GM19023 (cell line): ENCODE data around the gene PCDHB6.
"Not testable (repeated sequence)": the region's sequence is repeated elsewhere in the genome, so short reads cannot be mapped to it uniquely, and the experiment has no call there.

Experiments used
- ATAC-seq: cut with Tn5 transposase; IDR thresholded peaks from one replicate; pipeline ENCODE4 v1.9.1; 2021; ENCODE audit warnings: mild to moderate bottlenecking, moderate library complexity; ENCODE audit not compliant: unreplicated experiment

PCDHB6 gene

DNA sequence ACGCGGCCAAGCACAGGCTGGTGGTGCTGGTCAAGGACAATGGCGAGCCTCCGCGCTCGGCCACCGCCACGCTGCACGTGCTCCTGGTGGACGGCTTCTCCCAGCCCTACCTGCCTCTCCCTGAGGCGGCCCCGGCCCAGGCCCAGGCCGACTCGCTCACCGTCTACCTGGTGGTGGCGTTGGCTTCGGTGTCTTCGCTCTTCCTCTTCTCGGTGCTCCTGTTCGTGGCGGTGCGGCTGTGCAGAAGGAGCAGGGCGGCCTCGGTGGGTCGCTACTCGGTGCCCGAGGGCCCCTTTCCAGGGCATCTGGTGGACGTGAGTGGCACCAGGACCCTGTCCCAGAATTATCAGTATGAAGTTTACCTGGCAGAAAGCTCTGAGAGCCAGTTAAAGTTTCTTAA lies 8.0 kb downstream of the PCDHB6 start:
- ATAC-seq: not testable (repeated sequence)

- ATAC-seq: no peak
Observed at GRCh38 chr5:141172381-141173204, 22.7 kb downstream of the PCDHB6 start, which contains the start of gene PCDHB7. TSS of gene PCDHB7 (plus strand) at chr5:141172644. CDS start at chr5:141172836, 192 bp downstream.

DNA sequence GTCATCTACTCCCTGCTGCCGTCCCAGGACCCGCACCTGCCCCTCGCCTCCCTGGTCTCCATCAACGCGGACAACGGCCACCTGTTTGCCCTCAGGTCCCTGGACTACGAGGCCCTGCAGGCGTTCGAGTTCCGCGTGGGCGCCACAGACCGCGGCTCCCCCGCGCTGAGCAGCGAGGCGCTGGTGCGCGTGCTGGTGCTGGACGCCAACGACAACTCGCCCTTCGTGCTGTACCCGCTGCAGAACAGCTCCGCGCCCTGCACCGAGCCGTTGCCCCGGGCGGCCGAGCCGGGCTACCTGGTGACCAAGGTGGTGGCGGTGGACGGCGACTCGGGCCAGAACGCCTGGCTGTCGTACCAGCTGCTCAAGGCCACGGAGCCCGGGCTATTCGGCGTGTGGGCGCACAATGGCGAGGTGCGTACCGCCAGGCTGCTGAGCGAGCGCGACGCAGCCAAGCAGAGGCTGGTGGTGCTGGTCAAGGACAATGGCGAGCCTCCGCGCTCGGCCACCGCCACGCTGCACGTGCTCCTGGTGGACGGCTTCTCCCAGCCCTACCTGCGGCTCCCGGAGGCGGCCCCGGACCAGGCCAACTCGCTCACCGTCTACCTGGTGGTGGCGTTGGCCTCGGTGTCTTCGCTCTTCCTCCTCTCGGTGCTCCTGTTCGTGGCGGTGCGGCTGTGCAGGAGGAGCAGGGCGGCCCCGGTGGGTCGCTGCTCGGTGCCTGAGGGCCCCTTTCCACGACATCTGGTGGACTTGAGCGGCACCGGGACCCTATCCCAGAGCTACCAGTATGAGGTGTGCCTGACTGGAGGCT lies 24.6 kb downstream of the PCDHB6 start:
- not testable (repeated sequence) for ATAC-seq

DNA sequence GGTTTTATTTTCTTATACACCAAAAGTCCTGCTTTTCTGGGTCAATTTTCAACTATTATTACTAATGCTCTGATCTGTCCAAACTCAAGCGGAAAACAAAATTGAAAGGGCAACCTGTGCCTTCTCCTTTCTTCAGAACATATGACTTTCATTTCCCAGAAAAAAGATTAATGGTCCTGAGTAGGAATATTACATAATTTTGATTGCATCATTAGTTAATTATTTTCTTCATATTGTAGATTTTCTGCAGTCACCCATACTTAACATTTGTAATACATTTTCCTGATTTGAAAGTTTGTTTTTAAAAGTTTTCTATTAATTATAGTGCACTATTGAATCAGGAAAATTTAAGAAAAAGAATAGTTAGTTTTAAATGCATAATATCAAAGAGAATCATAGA lies 26.1 kb downstream of the PCDHB6 start:
- no peak for ATAC-seq

DNA sequence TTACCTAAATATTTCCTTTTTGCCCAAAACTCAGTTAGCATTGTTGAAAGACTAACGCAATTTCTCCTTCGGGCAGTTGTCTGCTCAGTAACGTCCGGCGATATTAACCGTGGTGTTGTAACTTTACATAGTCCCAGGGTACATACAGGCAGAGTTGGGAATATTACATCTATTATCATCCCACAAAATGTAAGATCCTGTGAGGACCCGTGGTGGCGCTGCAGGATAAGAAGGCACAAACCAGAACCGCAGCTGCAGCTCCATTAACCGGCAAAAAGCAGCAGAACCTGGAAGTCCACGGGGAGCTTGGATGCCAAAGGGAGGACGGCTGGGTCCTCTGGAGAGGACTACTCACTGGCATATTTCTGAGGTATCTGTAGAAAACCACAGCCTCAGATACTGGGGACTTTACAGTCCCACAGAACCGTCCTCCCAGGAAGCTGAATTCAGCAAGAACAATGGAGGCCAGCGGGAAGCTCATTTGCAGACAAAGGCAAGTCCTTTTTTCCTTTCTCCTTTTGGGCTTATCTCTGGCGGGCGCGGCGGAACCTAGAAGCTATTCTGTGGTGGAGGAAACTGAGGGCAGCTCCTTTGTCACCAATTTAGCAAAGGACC lies 27.8 kb downstream of the PCDHB6 start, which contains the start of gene PCDHB8:
PCDHB8 (plus strand) TSS at position 214 of the 615 bp plus-strand sequence; CDS start at position 459, 245 bp downstream.
- ATAC-seq: not testable (repeated sequence)

GRCh38 chr5:141179371-141179770 lies 29.5 kb downstream of the PCDHB6 start:
- not testable (repeated sequence) for ATAC-seq

DNA sequence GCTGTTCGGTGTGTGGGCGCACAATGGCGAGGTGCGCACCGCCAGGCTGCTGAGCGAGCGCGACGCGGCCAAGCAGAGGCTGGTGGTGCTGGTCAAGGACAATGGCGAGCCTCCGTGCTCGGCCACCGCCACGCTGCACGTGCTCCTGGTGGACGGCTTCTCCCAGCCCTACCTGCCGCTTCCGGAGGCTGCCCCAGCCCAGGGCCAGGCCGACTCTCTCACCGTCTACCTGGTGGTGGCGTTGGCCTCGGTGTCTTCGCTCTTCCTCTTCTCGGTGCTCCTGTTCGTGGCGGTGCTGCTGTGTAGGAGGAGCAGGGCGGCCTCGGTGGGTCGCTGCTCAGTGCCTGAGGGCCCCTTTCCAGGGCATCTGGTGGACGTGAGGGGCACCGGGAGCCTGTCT lies 30.0 kb downstream of the PCDHB6 start:
- ATAC-seq: not testable (repeated sequence)

DNA sequence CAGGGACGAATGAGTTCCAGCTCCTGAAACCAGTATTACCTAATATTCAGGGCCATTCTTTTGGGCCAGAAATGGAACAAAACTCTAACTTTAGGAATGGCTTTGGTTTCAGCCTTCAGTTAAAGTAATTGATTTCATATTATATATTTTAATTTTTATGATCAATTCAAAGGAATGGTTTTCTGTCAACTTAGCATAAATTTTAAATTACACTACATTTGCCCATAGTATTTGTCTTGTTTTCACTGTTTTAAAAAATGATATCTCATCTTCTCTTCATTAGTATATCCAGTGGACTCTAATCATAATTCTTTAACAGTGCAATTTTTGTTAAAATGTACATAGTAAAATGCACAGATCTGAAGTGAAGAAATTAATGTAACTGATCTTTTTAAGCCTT lies 30.5 kb downstream of the PCDHB6 start:
- ATAC-seq: no peak

GRCh38 chr5:141182248-141182647 lies 32.4 kb downstream of the PCDHB6 start, which contains the start of gene PCDHB16:
TSS of gene PCDHB16 (plus strand) at chr5:141182387. CDS start at chr5:141182560, 173 bp downstream.
- no peak for ATAC-seq

DNA sequence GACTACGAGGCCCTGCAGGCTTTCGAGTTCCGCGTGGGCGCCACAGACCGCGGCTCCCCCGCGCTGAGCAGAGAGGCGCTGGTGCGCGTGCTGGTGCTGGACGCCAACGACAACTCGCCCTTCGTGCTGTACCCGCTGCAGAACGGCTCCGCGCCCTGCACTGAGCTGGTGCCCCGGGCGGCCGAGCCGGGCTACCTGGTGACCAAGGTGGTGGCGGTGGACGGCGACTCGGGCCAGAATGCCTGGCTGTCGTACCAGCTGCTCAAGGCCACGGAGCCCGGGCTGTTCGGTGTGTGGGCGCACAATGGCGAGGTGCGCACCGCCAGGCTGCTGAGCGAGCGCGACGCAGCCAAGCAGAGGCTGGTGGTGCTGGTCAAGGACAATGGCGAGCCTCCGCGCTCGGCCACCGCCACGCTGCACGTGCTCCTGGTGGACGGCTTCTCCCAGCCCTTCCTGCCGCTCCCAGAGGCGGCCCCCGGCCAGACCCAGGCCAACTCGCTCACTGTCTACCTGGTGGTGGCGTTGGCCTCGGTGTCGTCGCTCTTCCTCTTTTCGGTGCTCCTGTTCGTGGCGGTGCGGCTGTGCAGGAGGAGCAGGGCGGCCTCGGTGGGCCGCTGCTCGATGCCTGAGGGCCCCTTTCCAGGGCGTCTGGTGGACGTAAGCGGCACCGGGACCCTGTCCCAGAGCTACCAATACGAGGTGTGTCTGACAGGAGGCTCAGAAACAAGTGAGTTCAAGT lies 34.4 kb downstream of the PCDHB6 start:
- ATAC-seq: not testable (repeated sequence)

DNA sequence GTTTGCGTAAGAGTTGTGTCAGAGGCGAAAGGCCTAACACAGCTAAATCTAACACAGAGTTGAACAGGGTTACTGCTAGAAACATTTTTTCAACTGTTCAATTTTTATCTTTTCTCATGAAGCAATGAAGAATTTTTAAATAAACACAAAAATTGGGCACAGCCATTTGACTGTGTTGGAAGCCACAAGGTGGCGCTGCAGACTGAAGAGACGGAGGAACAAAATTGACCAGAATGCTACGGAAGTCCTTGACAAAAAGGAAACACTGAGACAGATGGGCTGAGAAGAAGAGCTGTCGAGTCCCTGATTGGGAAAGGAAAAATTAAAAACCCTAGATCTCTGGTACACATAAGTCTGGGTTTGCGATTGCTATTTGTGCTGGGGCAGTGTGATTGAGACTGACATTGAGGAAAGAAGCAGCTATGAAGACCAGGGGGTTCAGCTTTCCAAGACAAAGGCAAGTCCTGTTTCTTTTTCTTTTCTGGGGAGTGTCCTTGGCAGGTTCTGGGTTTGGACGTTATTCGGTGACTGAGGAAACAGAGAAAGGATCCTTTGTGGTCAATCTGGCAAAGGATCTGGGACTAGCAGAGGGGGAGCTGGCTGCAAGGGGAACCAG lies 37.1 kb downstream of the PCDHB6 start, which contains the start of gene PCDHB9:
PCDHB9 (plus strand) TSS at position 265 of the 616 bp plus-strand sequence; CDS start at position 423, 158 bp downstream.
- ATAC-seq: no peak

- not testable (repeated sequence) for ATAC-seq
Observed at GRCh38 chr5:141188682-141189081, 38.8 kb downstream of the PCDHB6 start.

DNA sequence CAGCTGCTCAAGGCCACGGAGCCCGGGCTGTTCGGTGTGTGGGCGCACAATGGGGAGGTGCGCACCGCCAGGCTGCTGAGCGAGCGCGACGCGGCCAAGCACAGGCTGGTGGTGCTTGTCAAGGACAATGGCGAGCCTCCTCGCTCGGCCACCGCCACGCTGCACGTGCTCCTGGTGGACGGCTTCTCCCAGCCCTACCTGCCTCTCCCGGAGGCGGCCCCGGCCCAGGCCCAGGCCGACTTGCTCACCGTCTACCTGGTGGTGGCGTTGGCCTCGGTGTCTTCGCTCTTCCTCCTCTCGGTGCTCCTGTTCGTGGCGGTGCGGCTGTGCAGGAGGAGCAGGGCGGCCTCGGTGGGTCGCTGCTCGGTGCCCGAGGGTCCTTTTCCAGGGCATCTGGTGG lies 39.3 kb downstream of the PCDHB6 start:
- ATAC-seq: not testable (repeated sequence)

DNA sequence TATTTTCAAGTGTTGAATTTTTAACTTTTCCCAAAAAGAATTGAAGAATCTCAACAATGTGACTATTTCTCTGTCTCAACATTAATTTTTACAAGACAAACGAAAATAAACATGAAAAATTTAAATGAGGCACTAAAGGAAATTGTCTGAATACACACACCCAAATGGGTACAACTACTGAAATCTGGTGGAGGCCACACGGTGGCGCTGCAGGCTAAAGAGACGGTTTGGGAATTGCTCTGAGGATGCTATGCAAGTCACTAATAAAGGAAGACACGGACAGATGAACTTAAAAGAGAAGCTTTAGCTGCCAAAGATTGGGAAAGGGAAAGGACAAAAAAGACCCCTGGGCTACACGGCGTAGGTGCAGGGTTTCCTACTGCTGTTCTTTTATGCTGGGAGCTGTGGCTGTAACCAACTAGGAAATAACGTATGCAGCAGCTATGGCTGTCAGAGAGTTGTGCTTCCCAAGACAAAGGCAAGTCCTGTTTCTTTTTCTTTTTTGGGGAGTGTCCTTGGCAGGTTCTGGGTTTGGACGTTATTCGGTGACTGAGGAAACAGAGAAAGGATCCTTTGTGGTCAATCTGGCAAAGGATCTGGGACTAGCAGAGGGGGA lies 42.4 kb downstream of the PCDHB6 start, which contains the start of gene PCDHB10:
PCDHB10 (plus strand) TSS at position 244 of the 616 bp plus-strand sequence; CDS start at position 444, 200 bp downstream.
- no peak for ATAC-seq

- ATAC-seq: not testable (repeated sequence)
Observed at GRCh38 chr5:141194332-141194731, 44.5 kb downstream of the PCDHB6 start.

- no peak for ATAC-seq
Observed at GRCh38 chr5:141196363-141196762, 46.5 kb downstream of the PCDHB6 start.

GRCh38 chr5:141199359-141200235 lies 49.7 kb downstream of the PCDHB6 start, which contains the start of gene PCDHB11:
TSS of gene PCDHB11 (plus strand) at chr5:141199627. CDS start at chr5:141199775, 148 bp downstream.
- no peak for ATAC-seq

GRCh38 chr5:141201126-141201525 lies 51.3 kb downstream of the PCDHB6 start:
- ATAC-seq: not testable (repeated sequence)
